ENCODE results near the gene PLCD1.

Gene PLCD1

GRCh38 chr3:38022301-38022700 lies 7.1 kb downstream of the PLCD1 start:
- ChIA-PET CTCF (interaction anchor here (0.9 to 1.4 kb wide), 3 partner anchors 9 to 26 kb away, joined by 3 to 4 read pairs (median 3); no protein-coding TSS in a partner anchor), POLR2A (interaction anchor here (1.2 kb wide), 1 partner anchor 21 kb away, joined by 3 read pairs; no protein-coding TSS in a partner anchor)
- no peak for DNase-seq (ENCODE audit: low read depth, low spot score)
- H3K4me3 ChIP-seq (ENCODE audit: low read depth, low read length): no peak overlapping the region
- TF ChIP-seq CTCF (IDR thresholded peaks at IDR 0.05; ENCODE audit: insufficient read depth, low read length, missing control alignments): no peak

DNA sequence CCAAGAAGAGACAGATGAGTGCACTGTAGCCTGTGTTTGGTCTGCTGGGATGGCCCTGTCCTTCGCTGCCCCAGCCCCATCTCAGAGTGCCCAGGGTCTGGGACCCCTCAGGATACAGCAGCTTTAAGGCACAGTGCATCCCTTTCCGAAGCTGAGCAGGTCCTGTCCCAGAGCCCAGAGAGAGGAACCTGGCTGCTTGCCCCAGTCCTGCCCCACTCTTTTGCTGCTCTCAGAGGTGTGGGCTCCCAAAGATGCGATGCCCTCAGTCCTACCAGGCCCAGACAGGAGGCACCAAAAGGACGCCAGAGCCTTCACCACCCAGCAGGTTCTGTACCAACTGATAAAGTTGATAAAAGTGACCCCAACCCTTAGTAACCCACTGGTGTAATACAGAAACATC lies 8.2 kb downstream of the PLCD1 start:
- no peak for DNase-seq (ENCODE audit: low read depth, low spot score)
- H3K4me3 ChIP-seq (ENCODE audit: low read depth, low read length): no peak overlapping the region
- no peak for TF ChIP-seq CTCF (IDR thresholded peaks at IDR 0.05; ENCODE audit: insufficient read depth, low read length, missing control alignments)
- CTCF ChIA-PET: interaction anchor here (1.1 to 1.4 kb wide), 3 partner anchors 24 to 325 kb away, joined by 3 read pairs; partner anchors contain the start of gene XYLB
- POLR2A ChIA-PET: interaction anchor here (1.2 kb wide), 1 partner anchor 20 kb away, joined by 3 read pairs; no protein-coding TSS in a partner anchor

DNA sequence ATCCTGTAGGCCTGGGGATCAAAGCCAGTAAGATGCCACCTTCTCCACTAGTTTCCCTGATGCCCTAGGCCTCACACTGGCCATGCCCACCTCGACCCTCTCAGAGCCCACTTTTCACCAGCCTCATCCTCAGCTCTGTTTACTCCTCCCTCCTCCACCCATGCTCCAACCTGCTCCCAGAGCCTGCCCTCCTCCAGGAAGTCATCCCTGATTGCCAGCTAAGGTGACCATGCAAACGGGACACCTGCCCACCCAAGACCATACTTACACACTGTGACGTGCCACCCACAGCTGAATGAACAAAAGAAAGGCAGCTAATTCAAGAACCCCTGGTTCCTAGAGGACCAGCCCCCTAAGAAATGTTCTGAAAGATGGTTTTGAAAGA lies 9.1 kb downstream of the PLCD1 start:
- no peak for DNase-seq (ENCODE audit: low read depth, low spot score)
- no peak overlapping the region for H3K4me3 ChIP-seq (ENCODE audit: low read depth, low read length)
- POLR2A ChIA-PET: no interaction called here
- no peak for TF ChIP-seq CTCF (IDR thresholded peaks at IDR 0.05; ENCODE audit: insufficient read depth, low read length, missing control alignments)
- CTCF ChIA-PET: interaction anchor here (1.1 to 1.3 kb wide), 2 partner anchors 25 to 326 kb away, joined by 3 read pairs; partner anchors contain the start of gene XYLB

- no peak overlapping the region for H3K4me3 ChIP-seq (ENCODE audit: low read depth, low read length)
- TF ChIP-seq CTCF (IDR thresholded peaks at IDR 0.05; ENCODE audit: insufficient read depth, low read length, missing control alignments): no peak
- CTCF ChIA-PET: interaction anchor here (1.1 to 1.3 kb wide), 2 partner anchors 24 to 327 kb away, joined by 3 read pairs; partner anchors contain the start of gene XYLB
- POLR2A ChIA-PET: no interaction called here
- DNase-seq (ENCODE audit: low read depth, low spot score): no peak
Observed at GRCh38 chr3:38019658-38020341, 9.6 kb downstream of the PLCD1 start.

DNA sequence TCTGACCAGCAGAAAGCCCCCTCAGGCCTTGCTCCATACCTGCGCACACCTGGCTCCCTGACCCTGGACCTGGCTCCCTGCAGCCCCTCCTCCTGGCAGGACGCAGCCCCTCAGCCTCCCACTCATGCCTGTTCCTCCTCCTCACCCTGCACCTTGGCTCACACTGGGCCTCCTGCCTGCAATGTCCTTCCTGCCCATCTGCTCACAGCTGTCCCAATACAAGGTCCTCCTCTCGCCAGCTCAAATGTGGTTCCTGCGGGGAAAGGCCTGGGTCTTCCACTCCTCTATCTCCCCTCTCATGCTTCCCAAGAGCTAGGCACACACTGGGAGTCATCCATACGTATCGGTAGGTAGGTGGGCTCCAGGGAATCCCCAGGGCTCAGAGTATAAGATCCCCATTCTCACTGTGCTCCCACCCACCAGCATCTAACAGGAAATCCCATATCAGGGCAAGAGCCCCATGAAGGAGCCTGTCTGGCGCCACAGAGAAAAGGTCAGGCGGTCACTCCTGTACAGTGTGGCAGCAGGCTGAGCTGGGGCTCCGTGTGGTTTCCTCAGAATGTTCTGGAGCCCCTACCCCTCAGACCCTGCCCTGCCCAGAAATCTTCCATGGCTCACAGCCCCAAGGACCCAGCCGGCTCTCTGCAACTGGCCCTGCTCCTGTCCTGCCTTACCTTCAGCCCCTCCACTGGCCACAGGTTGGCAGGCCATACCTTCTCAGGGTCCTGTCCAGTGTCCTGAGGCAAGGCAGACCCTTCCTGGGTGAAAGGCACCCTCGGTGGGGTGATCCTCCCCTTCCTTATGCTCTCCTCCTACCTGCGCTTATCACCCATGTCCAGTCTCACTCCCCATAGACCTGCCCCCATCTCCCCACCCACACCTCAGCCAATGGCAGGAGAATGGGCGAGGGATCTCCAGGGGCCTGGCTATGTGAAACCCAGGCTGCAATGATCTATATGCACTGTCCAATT lies 10.9 kb downstream of the PLCD1 start:
- TF ChIP-seq CTCF (IDR thresholded peaks at IDR 0.05; ENCODE audit: insufficient read depth, low read length, missing control alignments): no peak

More for the DNA sequence above, 10.9 kb downstream of the PLCD1 start:
- POLR2A ChIA-PET: no interaction called here
- no peak for DNase-seq (ENCODE audit: low read depth, low spot score)
- CTCF ChIA-PET: no interaction called here
- no peak overlapping the region for H3K4me3 ChIP-seq (ENCODE audit: low read depth, low read length)
